ENCODE measurements around the gene XIST.
"Not testable (repeated sequence)": the region's sequence is repeated elsewhere in the genome, so short reads cannot be mapped to it uniquely, and the experiment has no call there.

XIST gene

GRCh38 chrX:73817393-73818199, 34.9 kb downstream of the XIST start:
- no peak for DNase-seq

- DNase-seq: no peak
Measured at GRCh38 chrX:73812256-73812655, 40.3 kb downstream of the XIST start.

DNA sequence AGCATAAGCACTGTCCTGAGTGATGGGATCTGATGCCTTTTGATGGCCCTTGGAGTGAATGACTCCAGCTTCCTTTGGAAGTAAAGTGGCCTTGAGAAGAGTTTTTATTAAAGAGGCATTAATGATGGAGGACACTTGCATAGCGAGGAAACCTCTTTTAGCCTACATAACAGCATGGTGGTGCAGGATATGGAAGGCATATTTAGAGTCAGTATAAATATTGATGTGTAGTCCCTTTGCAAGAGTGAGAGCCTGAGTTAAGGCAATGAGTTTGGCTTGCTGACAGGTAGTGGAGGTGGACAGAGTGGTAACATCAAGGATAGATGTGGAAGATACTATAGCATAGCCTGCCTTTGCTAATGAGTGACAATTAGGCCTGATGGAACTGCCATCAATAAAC, 48.4 kb downstream of the XIST start:
- DNase-seq: not testable (repeated sequence)

DNA sequence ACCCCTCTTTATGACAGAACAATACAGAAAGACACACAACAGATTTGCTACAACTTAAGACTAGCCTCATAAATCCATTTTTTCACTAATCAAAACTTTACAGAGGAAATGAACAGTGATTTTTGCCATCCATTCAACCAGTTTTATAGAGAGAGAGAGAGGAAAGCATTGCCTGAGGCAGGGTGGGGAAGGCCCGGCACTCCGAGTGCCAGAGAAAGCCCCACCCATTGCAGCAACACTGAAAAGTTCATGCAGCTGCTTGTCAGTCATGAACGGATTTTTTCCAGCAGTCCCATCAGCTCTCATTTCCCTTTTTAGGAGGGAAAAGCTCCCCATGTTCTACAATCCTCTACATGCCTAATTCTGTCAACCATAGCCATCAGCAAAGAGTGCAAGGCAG, 52.6 kb downstream of the XIST start:
- DNase-seq: no peak

DNA sequence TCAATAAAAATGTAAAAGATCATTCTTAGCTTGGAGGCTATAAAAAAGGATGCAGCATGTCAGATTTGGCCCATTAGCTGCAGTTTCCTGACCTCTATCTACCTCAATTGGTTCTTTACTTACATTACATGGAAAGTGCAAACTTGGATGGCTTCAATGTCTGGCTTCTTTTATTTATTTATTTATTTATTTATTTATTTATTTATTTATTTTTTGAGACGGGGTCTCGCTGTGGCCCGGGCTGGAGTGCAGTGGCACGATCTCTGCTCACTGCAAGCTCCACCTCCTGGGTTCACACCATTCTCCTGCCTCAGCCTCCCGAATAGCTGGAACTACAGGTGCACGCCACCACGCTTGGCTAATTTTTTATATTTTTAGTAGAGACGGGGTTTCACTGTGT, 60.0 kb downstream of the XIST start:
- DNase-seq: not testable (repeated sequence)

- DNase-seq: no peak
Measured at GRCh38 chrX:73785493-73785892, 67.0 kb downstream of the XIST start.
